Natural killer cell (primary cell): ENCODE data around the gene ZSCAN21. TPM values are rescaled to one million over a fixed set of nuclear protein-coding genes. Genes with fewer than 3 reads are reported as not detected.
A peak's percentile ranks its signal among the peaks of the same experiment; 100 is the strongest.

Experiments used
- ATAC-seq, 3 donors: fragments of 150-1000 bp in 2 of 3; fragments of 200-7000 bp in 1 of 3; cut with Tn5 transposase; 1 replicate in 1 of 3; 2 replicates in 2 of 3; pipeline ENCODE4 v1.10.0; 2021; ENCODE audit warnings: mild to moderate bottlenecking in 2 of 3, moderate library complexity in 2 of 3
- DNase-seq, 2 donors: peaks; one replicate each; pipeline versions ENCODE4 v3.0.0 to v3.0.0-alpha.2; 2013 to 2021; ENCODE audit warnings: mixed read lengths in 1 of 2
- H3K27ac ChIP-seq: one replicate; pipeline ENCODE4 v1.5.1; 2013; ENCODE audit warnings: mild to moderate bottlenecking, low read length
- H3K27me3 ChIP-seq: one replicate; pipeline ENCODE4 v1.6.1; 2013; ENCODE audit warnings: low read length; ENCODE audit not compliant: control insufficient read depth, insufficient read depth
- H3K36me3 ChIP-seq: one replicate; pipeline ENCODE4 v1.6.1; 2013; ENCODE audit warnings: low read length; ENCODE audit not compliant: control insufficient read depth, insufficient read depth
- H3K4me1 ChIP-seq: one replicate; pipeline ENCODE4 v1.6.1; 2013; ENCODE audit warnings: low read length; ENCODE audit not compliant: control insufficient read depth, insufficient read depth
- H3K4me3 ChIP-seq: one replicate; pipeline ENCODE4 v1.5.1; 2013; ENCODE audit warnings: low read length
- H3K9me3 ChIP-seq: one replicate; pipeline ENCODE4 v1.6.1; 2013; ENCODE audit warnings: low read length; ENCODE audit not compliant: control insufficient read depth, insufficient read depth
- H3K27ac Mint-ChIP-seq, 2 donors: one replicate each; pipeline ENCODE4 v1.8.0; 2022; ENCODE audit warnings: mild to moderate bottlenecking in 2 of 2, mixed read lengths in 2 of 2, moderate library complexity in 1 of 2
- H3K27me3 Mint-ChIP-seq, 2 donors: one replicate each; pipeline ENCODE4 v1.8.0; 2022; ENCODE audit warnings: low read depth in 2 of 2, mixed read lengths in 2 of 2
- H3K36me3 Mint-ChIP-seq: one replicate; pipeline ENCODE4 v1.8.0; 2022; ENCODE audit warnings: mixed read lengths
- H3K4me1 Mint-ChIP-seq, 2 donors: one replicate each; pipeline ENCODE4 v1.8.0; 2022; ENCODE audit warnings: mixed read lengths in 2 of 2
- H3K4me3 Mint-ChIP-seq: one replicate; pipeline ENCODE4 v1.8.0; 2022; ENCODE audit warnings: mild to moderate bottlenecking, moderate library complexity, mixed read lengths
- H3K9me3 Mint-ChIP-seq, 2 donors: one replicate each; pipeline ENCODE4 v1.8.0; 2022; ENCODE audit warnings: mixed read lengths in 2 of 2
- WGBS: methylation state at CpG from one replicate; pipeline ENCODE4 v1.1.7; 2013; ENCODE audit warnings: missing lambda C conversion rate; ENCODE audit not compliant: insufficient coverage; 5-methylcytosine and 5-hydroxymethylcytosine counted together
- intact Hi-C: fragments of 100-400 bp; cut with micrococcal nuclease; formaldehyde crosslinking; loops from one replicate; pipeline ENCODE4 v1.14.2; 2022
- total RNA-seq, 4 donors: library from RNA; stranded (reverse); fragments of 120-200 nt in 1 of 4; gene quantifications; one replicate each; pipeline versions ENCODE4 v1.2.3 to v1.2.4, GENCODE V29; 2013 to 2022
- TF ChIP-seq, protein P1 (sequence below): fragments of 200-600 bp; IDR thresholded peaks from one replicate; pipeline ENCODE4 v1.8.0; 2022; ENCODE audit warnings: antibody characterized with exemption

Gene ZSCAN21
- total RNA-seq, 3 donors from 2014 or later (not counting 1 experiment from before 2014, with no cell fraction given) = 6.2 to 8.9 (median 7.2) TPM

- H3K4me1 ChIP-seq = peaks cover 14% of the 10 kb centered on the region
- TF ChIP-seq, protein P1, sequence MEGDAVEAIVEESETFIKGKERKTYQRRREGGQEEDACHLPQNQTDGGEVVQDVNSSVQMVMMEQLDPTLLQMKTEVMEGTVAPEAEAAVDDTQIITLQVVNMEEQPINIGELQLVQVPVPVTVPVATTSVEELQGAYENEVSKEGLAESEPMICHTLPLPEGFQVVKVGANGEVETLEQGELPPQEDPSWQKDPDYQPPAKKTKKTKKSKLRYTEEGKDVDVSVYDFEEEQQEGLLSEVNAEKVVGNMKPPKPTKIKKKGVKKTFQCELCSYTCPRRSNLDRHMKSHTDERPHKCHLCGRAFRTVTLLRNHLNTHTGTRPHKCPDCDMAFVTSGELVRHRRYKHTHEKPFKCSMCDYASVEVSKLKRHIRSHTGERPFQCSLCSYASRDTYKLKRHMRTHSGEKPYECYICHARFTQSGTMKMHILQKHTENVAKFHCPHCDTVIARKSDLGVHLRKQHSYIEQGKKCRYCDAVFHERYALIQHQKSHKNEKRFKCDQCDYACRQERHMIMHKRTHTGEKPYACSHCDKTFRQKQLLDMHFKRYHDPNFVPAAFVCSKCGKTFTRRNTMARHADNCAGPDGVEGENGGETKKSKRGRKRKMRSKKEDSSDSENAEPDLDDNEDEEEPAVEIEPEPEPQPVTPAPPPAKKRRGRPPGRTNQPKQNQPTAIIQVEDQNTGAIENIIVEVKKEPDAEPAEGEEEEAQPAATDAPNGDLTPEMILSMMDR = no peak
- no peak for DNase-seq
Observed at GRCh38 chr7:100095704-100096103, 46.1 kb downstream of the ZSCAN21 start.

DNA sequence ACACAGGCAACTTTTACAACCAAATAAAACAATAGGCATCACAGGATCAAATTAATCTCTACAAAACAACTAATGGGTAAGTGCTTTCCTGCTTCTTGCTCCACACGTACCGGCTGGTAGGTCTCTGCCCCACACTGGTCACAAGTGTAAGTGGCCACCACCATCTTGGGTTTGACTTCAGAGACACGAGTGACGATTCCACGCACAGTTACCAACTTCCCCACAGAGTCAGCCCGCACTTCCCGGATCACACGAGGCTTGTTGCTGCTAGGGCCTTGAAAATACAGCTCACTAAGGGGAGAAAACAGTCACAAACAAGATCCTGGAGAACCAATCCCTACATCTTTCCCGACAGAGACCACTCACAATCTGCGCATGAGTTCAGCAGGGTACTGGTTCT, 49.3 kb downstream of the ZSCAN21 start:
- WGBS = 95% methylated on average over 10 of the region's 10 CpGs
- H3K27ac ChIP-seq = no peak overlapping the region
- no peaks in the 10 kb centered on the region for H3K9me3 ChIP-seq
- ATAC-seq (no peak), DNase-seq (no peak)
- intact Hi-C loops = no loop called here
- Mint-ChIP-seq H3K4me3 (peak overlapping the region; percentile 78), H3K36me3 (peaks cover 19% of the 10 kb centered on the region), H3K9me3 (no peaks in the 10 kb centered on the region), H3K27ac (peak overlapping the region; percentile 96 to 98), H3K27me3 (no peaks in the 10 kb centered on the region), H3K4me1 (peaks cover 36 to 47% of the 10 kb centered on the region in 2 donors)
- peaks cover 28% of the 10 kb centered on the region for H3K4me1 ChIP-seq
- H3K4me3 ChIP-seq = no peak overlapping the region
- TF ChIP-seq, protein P1 = no peak
- H3K36me3 ChIP-seq = peaks cover 54% of the 10 kb centered on the region
- H3K27me3 ChIP-seq = no peaks in the 10 kb centered on the region

More at GRCh38 chr7:100095704-100096103, 46.1 kb downstream of the ZSCAN21 start:
- Mint-ChIP-seq H3K36me3 (peaks cover 27% of the 10 kb centered on the region), H3K27me3 (no peaks in the 10 kb centered on the region), H3K4me1 (peaks cover 29 to 36% of the 10 kb centered on the region in 2 donors), H3K9me3 (no peaks in the 10 kb centered on the region), H3K4me3 (peak overlapping the region; percentile 32), H3K27ac (peak overlapping the region; percentile 31 to 36)
- Histone ChIP-seq H3K36me3 (peaks cover 84% of the 10 kb centered on the region), H3K27ac (no peak overlapping the region), H3K4me3 (no peak overlapping the region), H3K27me3 (no peaks in the 10 kb centered on the region), H3K9me3 (no peaks in the 10 kb centered on the region)
- intact Hi-C loops = no loop called here
- 98% methylated on average over 17 of the region's 17 CpGs for WGBS
- no peak for ATAC-seq

DNA sequence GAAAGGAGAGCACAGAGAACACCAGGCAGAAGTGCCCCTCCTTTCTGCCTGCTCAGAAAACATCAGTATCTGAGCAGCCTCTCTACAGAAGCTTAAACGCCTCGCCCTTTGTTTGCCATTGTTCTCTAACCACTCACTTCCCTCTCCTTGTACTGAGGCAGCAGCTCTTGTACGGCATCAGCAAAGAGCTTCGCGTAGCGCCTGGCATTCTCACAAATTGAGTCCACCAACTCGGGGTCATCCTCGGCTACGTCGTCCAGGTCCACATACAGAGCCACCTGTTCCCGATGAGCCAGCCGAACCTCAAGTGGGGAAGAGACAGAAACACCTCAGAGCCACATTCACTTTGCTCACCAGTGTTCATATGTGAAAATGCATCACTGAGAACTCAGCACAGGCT, 49.9 kb downstream of the ZSCAN21 start:
- peaks cover 36 to 49% of the 10 kb centered on the region in 2 donors for H3K4me1 Mint-ChIP-seq
- TF ChIP-seq, protein P1 = no peak
- H3K36me3 ChIP-seq = peaks cover 49% of the 10 kb centered on the region
- peak overlapping the region; percentile 95 for H3K4me3 Mint-ChIP-seq
- H3K4me1 ChIP-seq = peaks cover 28% of the 10 kb centered on the region
- H3K27me3 Mint-ChIP-seq = no peaks in the 10 kb centered on the region
- H3K9me3 Mint-ChIP-seq = no peaks in the 10 kb centered on the region
- H3K27ac Mint-ChIP-seq = peak overlapping the region; percentile 96 to 98
- WGBS = 84% methylated on average over 12 of the region's 12 CpGs
- H3K27ac ChIP-seq = no peak overlapping the region
- H3K4me3 ChIP-seq = no peak overlapping the region
- peaks cover 19% of the 10 kb centered on the region for H3K36me3 Mint-ChIP-seq
- ATAC-seq (no peak), DNase-seq (no peak)
- intact Hi-C loops = no loop called here
- no peaks in the 10 kb centered on the region for H3K9me3 ChIP-seq
- no peaks in the 10 kb centered on the region for H3K27me3 ChIP-seq

GRCh38 chr7:100100420-100101015, 50.9 kb downstream of the ZSCAN21 start:
- peak overlapping the region; percentile 96 to 98 for H3K27ac Mint-ChIP-seq
- H3K36me3 Mint-ChIP-seq = peaks cover 19% of the 10 kb centered on the region
- no peaks in the 10 kb centered on the region for H3K9me3 Mint-ChIP-seq
- peak overlapping the region; percentile 93 for H3K27ac ChIP-seq
- H3K27me3 Mint-ChIP-seq = no peaks in the 10 kb centered on the region
- WGBS = 0% methylated on average over 61 of the region's 61 CpGs
- H3K4me3 ChIP-seq = peak overlapping the region; percentile 98
- DNase-seq (peak; percentile 90 to 95), ATAC-seq (peak; percentile 72 to 88 (median 76))
- no peaks in the 10 kb centered on the region for H3K27me3 ChIP-seq
- H3K36me3 ChIP-seq = peaks cover 38% of the 10 kb centered on the region
- no peaks in the 10 kb centered on the region for H3K9me3 ChIP-seq
- peaks cover 28% of the 10 kb centered on the region for H3K4me1 ChIP-seq
- peaks cover 36 to 48% of the 10 kb centered on the region in 2 donors for H3K4me1 Mint-ChIP-seq
- intact Hi-C loops = loop anchor here (1.0 to 10.0 kb wide), 5 partner anchors 18 to 574 kb away; partner anchors contain the start of genes CNPY4, GNB2, MBLAC1 and TAF6
- peak overlapping the region; percentile 95 for H3K4me3 Mint-ChIP-seq
- TF ChIP-seq, protein P1 = no peak
